RPMI7951 (cell line): ENCODE results near the gene STX16. TPM values are rescaled to one million over a fixed set of nuclear protein-coding genes. Genes with fewer than 3 reads are reported as not detected.

Experiments used
- DNase-seq: peaks from one replicate; pipeline ENCODE4 v3.0.0-alpha.2; 2012; ENCODE audit warnings: low read depth
- total RNA-seq: library from RNA; depleted of rRNA; stranded (reverse); fragments of >200 nt; shearing (Covaris generic); gene quantifications from 2 replicates; pipeline ENCODE4 v1.2.3, GENCODE V29; 2014

Gene STX16
- total RNA-seq, 1 experiment from 2014 or later, result 12.5 TPM

DNA sequence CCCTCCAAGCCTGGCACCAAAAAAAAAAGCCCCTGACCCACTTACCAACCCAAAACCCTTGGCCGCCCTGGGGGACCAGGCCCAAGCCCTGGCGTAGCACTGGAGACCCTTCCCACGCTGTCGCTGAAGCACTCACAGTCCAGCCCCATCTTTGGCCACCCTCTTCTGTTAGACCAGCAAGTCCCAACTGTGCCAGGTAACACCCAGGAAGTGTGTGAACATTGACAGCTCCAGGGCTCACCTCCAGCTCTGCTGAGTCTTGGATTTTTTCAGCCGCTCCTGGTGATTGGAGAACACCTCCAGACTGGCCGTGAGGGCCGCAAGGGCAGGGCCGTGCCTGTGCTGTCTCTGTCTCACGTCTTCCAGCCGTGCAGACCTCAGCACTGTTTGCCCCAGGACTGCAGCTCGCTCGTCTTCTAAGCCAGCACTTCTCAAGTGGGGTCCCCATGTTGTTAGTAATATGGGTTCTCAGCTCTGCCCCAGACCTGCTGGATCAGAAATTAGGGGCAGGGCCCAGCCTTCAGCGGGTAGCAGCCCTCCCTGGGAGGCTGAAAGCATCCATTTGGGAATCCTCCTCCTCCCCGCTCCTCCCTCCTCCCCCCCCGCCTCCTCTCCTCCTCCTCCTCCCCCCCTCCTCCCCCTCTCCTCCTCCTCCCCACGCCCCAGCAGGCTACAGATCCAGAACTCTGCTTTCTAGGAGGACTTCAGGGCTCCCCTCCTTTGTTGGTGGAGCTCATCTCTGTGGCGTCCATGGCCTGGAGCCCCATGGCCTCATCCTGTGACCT, 59.6 kb downstream of the STX16 start:
- DNase-seq, result no peak

DNA sequence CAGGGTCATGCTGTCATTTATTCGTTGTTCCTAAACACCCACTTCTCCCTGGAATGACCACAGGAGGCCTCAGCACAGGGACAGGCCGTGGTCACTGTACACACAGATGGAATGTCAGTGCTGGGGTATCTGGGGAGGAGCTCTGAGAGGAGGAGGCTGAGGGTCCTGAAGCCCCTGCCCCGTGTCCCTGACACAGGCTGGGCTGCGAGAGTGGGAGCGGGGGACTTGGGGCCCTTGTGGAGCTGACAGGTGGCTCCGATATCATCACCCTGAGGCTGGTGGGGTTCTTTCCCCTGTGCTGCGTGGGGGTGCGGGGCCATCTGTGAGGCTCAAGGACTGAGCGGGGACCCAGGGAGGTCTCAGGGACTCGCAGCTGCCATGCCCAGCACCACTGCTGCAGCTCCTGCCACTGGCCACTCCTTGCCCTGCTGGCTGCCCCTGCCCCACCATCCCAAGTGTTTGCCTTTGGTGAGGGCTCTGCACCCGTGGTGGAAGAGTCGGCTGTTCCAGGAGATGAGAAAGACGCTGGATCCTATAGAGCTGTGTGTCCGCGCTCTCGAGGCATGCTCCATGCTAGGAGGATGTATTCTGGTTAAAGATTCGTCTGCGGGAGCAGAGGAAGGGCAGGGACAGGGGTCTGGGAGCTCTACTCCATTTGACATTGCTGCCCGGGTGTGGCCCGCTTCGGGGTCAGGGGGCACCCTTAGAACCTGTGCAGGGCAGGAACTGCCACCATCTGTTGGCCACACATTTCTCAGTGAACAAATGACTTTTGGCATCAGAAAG, 60.4 kb downstream of the STX16 start:
- DNase-seq, result no peak

DNA sequence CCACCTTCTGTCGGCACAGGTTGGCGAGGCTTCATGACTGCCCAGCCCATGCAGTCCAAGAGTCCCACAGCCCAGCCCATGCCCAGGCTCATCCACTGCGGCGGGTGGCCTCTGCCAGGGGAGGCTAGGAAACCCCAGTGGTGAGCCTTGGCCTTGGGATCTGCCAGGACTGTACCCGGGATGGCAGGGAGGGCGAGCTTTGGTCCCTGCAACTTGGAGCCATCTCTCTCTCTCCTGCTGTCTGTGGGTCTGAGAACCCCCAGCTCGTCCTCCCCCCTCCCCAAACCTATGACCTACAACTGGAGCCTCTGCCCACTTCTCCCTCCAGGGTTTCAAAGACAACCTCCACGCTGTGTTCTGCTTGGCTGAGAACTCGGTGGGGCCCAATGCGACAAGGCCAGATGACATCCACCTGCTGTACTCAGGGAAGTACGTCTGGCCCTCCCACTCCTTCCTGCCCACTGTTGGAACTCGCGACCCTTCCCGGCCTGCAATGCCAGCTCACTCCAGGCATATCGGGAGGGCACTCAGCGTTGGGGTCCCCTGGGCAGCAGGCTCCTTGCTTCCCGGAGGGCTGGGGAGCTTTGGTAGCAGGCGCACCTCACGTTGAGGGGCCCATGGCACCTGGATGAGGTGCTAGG, 61.2 kb downstream of the STX16 start:
- DNase-seq, result no peak

DNA sequence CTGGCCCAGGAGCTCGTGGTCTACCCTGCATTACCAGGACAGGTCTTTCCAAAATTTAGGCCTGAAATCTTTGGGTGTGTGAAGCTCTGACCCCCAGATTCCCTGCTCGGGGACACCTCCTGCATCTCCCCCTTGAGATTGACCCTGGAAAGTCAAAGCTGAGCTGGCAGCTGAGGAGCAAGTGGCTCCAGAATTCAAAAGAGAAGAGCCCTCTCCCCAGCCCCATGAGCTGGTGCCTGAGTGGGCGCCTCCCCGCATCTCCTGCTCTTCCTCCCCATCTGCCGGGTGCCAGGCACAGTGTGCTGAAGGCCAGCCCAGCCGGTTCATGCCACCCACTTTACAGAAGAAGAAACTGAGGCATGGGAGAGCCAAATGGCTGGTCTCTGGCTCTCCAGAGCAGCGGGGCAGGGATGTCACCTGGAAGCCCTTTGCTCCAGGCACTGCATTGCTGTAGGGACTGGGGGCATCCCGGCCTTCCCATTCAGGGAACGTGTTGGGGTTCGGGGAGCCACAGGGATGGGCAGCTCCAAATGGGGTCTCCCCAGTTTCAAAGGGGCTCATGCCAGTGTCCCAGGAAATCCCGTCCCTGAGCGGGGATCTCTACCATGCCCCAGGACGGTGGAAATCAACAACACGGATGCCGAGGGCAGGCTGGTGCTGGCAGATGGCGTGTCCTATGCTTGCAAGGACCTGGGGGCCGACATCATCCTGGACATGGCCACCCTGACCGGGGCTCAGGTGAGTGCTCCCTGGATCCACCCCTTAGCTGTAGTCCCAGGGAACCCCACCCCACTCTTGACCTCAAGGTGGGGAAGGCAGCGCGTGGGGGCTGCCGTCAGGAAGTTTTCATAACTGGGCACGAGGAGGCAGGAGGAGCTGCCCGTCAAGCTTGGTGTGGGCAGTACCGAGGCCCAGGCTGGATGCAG, 62.0 kb downstream of the STX16 start:
- no peak for DNase-seq

DNA sequence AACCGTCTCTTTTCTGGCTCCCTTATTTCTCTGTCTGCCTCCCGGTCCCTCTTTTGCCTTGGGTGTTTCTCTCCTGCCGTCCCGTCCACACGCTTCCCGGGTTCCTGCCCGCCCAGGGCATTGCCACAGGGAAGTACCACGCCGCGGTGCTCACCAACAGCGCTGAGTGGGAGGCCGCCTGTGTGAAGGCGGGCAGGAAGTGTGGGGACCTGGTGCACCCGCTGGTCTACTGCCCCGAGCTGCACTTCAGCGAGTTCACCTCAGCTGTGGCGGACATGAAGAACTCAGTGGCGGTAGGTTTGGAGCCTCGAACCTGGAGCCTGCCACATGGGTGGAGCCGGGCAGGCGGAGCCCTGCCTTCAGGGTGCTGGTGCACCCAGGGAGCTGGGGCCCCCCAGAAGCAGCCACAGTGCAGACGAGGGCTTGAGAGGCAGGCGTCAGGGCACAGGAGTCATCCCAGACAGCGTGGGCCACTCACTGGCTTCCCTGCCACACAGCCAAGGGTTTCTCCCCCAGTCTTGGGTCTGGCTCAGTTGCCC, 62.8 kb downstream of the STX16 start:
- no peak for DNase-seq

DNA sequence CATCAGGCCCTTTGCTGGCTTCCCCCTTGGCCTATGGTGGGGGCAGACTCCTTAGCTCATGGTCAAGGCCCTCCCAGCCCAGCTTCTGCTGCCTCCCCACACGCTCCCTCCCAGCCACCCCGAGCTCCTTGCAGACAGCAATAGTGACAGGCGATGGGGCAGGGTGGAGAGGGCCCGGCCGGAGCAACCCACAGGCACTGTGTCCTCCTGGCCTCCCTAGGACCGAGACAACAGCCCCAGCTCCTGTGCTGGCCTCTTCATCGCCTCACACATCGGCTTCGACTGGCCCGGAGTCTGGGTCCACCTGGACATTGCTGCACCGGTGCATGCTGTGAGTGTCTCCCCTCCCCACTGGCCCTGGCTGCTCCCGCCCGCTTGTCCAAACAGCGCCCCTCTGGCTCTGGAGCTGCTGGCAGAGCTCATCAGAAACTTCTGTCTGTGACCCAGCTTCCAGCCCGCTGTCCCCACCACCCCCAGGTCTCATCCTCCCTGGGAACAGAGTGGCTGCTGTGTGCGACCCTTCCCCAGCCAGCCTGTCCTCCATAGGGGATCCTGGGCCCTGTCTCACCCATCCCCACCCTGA, 63.3 kb downstream of the STX16 start:
- DNase-seq, result no peak

DNA sequence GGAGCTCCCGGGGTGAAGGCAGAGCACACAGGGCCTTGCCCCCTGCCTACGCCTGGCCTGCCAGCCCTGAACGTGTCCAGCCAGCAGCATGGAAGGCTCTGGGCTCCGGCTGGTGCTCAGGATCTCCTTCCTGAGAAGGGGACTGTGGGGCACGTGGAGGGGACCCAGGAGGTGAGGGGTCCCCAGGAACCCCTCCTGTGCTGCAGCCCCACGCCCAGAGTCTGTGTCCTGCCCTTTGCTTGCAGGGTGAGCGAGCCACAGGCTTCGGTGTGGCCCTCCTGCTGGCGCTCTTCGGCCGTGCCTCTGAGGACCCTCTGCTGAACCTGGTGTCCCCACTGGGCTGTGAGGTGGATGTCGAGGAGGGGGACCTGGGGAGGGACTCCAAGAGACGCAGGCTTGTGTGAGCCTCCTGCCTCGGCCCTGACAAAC, 63.9 kb downstream of the STX16 start:
- DNase-seq, result no peak

DNA sequence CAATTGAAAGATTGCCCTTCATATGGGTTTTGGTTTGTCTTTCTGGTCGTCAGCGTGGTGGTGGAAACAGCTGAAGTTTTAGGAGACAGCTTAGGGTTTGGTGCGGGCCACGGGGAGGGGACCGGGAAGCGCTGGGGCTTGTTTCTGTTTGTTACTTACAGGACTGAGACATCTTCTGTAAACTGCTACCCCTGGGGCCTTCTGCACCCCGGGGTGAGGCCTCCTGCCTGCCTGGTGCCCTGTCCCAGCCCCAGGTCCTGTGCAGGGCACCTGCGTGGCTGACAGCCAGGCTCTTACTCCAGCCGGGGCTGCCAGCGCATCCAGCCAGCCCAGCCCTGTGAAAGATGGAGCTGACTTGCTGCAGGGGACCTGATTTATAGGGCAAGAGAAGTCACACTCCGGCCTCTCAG, 64.3 kb downstream of the STX16 start:
- no peak for DNase-seq

DNA sequence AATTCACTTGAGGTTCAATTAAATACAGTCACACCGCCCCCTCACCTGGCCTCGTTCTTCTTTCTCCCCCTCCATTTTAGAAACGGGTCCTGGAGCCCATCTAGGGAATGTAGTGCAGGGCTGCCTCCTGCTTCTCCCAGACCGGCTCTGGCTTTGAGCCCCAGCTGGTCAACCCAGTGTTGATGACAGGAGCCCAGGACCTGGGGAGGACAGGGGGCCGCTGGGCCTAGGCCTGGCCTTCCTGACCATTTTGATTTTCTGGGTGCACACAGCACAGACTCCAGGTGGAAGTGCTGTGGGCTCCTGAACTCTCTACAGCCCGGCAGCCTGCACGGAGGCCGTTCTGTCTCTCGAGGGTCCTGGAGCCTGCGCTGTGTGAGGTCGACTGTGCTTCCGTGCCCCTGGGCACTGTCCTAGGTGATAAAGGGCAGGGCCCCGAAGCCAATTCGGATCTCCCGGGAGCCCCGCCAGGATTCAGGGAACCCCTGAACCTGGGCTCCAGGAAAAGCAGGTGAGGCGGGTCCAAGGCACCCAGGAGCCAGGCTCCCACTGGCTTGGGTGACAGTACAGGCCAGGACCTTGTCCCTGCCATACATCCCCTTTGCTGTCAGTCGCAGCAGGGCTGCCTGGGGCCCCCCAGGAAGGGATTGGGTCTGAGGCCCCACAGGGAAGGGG, 64.9 kb downstream of the STX16 start:
- no peak for DNase-seq

DNA sequence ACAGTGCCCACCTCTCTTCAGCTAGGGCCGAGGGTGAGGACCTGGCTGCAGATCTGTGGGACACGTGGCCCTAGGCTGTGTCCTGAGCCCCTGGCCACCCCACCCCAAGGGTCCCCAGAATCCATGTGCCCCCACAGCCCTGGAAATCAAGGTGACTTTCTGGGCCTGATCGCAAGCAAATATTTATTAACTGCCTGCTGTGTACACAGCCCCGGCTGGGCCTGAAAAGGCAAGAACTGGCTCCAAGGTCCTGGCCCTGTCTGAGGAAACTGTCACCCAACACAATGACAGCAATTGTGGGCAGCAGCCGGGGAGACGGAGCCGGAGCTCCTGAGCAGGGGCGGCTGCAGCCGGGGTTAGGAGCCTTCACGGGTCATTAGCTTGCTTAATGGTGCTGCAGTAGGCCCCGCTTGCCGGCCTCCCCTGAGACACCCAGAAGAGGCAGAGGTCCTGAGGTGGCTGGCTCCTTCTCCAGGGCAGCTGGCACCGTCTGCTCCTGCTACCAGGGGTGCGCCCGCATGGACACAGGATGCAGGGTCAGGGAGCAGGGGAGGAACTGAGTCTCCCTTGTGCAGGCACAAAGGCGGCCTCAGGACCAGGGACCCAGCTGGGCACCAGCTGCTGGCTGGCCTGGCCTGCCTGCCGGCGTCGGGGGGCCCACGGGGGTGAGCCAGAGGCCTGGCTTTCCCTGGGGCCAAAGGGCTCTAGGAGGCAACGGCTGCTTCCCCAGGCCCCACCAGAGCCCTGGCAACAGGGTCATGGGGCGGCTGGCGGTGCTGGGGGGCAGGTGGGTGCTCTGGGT, 65.6 kb downstream of the STX16 start:
- peak; percentile 90 for DNase-seq

DNA sequence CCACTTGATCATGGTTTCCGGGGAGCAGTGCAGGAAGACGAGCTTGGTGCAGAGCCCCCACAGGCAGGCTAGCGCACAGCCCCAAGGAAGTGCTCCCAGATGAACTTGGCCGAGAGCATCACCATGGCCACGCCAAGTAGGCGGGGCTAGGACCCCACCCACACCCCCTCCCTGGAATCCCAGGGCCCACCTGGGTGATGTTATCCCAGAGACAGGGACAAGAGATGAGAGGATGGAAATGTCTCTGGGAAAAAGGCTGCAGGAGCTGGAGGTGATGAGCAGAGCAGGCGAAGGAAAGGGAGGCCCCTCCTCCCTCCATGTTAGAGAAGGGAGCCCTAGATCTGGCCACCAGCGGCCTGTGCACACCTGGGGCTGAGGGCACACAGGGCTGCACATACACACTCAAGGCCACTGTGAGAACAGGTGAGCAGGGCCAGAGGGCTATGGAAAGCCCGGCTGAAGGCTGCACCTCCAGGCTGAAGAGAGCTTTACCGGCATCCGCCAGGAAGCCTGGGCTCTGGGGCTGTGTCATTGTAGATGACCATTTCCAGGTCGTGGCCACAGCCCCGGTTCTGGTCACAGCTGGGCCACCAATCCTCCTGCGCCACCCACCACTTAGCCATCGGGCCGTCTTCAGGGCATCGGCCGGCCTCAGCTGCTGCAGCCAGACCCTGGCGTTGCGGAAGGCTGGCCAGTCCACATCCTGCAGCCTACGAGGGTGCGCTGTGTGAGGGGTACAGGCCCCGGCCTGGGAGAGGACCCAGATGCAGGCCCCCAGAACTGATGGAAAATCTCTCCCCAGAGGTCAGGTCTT, 66.4 kb downstream of the STX16 start:
- no peak for DNase-seq

DNA sequence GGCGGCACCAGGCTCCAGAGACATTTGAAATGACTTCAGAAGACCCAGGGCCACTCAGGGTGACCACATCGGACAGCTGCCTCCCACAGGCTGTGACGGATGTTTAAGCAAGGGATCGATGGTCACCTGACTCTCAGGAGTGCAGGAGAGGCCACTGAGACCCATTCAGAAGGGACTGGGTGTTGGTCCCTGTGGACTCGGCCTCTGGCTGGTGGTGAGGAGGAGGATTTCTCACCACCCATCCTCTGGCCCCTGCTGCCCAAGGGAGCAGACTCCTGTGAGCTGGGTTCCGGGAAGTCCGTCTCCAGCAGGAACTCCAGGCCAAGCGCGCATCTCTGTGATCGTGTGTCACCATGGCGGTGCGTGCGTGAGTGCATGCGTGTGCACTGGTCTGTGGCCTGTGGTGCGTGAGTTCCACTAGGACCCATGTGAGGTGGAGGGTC, 67.1 kb downstream of the STX16 start:
- DNase-seq, result no peak

DNA sequence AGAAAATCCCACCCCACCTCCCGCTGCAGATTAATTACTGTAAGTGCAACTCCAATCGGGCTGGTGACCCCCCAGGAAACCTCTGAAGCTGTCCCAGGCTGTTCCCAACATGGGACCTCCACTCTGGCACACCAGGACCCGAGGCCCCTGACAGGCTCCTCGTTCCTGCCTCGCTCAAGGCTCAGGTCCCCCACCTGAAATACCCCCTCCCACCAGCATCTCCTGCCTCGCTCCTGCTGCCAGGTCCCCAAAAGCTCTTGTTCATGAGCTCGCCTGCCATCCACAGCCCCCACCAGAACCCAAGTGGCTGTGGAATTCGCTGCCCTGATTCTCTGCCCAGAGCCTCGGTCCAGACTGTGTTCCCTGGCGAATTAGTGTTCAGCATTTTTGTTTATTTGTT, 67.6 kb downstream of the STX16 start:
- no peak for DNase-seq

DNA sequence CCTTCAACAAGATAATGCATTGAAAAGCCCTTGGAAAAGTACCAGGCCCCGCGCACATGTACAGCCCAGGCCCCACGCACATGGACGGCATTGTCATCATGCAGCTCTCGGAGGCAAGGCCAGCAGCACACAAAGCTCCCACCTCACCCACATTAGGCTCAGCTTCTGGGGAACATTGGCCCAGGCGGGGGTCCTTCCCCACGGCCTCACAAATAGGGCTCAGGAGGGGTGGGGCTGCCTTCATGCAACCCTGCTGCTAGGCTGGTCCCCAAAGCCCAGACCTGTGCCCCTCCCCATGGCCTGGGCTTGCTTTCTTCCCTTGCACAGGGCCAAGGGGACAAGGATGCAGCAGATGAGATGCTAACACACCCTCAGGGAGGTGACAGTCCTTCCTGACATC, 68.2 kb downstream of the STX16 start:
- no peak for DNase-seq

DNA sequence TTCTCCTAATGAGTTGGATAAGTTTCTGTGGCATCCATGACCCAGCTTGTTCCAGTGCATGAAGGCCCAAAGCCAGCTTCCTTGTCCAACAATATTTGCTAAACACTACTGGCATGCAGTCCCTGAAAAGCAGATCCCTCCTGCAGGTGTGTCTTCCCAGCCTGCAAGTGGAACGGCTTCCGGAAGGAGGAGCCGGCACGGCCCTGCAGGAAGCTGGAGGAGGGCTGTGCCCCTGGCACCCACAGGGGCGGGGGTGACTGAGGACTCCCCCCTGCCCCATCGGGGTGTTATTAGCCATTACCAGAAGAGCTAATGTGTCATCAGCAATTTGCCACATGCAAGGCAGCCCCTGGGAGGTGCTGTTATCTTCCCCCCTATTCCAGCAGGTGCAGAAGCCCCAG, 68.9 kb downstream of the STX16 start:
- no peak for DNase-seq

DNA sequence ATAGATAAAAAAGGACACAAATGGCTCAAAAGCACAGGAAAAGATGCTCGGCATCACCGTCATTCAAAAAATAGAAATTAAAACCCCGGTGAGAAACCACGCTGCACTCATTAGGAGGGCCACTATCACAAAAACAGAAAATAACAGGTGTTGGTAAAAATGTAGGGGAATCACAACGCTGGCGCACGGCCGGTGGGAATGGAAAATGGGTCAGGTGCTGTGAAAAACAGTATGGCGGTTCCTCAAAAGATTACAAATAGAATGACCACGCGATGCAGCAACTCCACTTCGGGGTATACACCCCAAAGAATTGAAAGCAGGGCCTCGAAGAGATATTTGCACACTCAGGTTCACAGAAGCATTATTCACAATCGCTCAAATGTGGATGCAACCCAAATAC, 69.8 kb downstream of the STX16 start:
- no peak for DNase-seq

DNA sequence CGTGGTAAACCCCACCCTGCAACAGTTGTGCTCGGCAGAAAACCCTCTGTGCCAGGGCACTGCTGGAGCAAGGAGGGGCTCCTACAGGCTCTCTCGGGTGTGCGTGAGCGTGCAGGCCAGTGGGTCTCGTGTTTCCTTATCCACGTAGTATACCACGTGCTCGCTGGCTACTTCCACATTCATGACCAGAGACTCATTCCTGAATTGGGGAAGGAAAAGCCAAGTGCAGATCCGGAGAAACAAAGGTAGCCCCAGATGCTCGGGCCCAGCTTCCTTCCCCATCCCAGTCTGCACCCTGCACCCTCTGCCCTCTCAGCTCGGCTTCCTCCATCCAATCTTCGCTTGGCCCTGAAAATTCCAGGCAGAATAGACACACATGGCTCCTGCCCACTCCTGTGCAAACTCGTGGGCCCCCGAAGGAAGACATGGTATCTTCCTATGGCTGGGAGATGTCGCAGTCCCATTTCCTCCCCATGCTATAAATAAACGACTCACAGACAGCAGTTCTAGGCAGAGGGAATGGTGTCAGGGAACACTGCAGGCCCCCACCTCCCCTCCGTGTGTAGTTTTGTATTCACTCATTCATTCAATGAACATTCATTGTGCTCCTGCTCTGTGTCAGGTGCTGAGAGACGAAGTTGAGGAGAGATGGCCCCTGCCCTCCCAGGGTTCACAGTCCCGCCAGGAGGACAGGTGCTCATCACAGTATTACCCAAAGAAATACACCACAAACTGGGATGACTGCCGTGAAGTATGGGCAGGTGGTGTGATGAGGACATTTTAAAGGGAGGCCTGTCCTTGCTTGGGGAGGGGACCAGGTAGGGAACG, 71.1 kb downstream of the STX16 start:
- peak; percentile 26 for DNase-seq
